Measurements from ENCODE around the gene EXOC3L4. TPM values are rescaled to one million over a fixed set of nuclear protein-coding genes. Genes with fewer than 3 reads are reported as not detected.

The EXOC3L4 gene
- total and polyA plus RNA-seq, 2 donors (not counting 1 experiment from before 2014, with no cell fraction given), result not detected

- Histone ChIP-seq H3K27ac (ENCODE audit: low read length in 2 of 2) (no peak overlapping the region), H3K9me3 (ENCODE audit: control extremely low read depth in 1 of 3, control insufficient read depth in 2 of 3, insufficient read depth in 1 of 3, low read length in 2 of 3) (peaks cover 0 to 13% (median 0%) of the 10 kb centered on the region in 3 donors), H3K9ac (ENCODE audit: low read length) (no peak overlapping the region), H3K4me3 (ENCODE audit: control extremely low read depth in 1 of 5, extremely low read depth in 1 of 5, insufficient read depth in 1 of 5, low read depth in 2 of 5, low read length in 4 of 5) (no peak overlapping the region), H3K4me1 (ENCODE audit: control insufficient read depth in 2 of 2, insufficient read depth in 2 of 2, low read length in 2 of 2) (peaks cover 43 to 47% of the 10 kb centered on the region in 2 donors), H4K20me1 (ENCODE audit: control insufficient read depth, insufficient read depth, low read length, poor library complexity, severe bottlenecking) (no peaks in the 10 kb centered on the region), H2AFZ (ENCODE audit: insufficient read depth, low read depth, low read length, poor library complexity, severe bottlenecking) (peak overlapping the region; percentile 51), H3K36me3 (replicated peaks in 1 of 2; ENCODE audit: control extremely low read depth in 1 of 2, control insufficient read depth in 1 of 2, extremely low read depth in 1 of 2, insufficient read depth in 2 of 2, low read length in 1 of 2) (no peaks in the 10 kb centered on the region), H3K79me2 (ENCODE audit: control insufficient read depth, insufficient read depth, low read length) (no peaks in the 10 kb centered on the region), H3K4me2 (replicated peaks; ENCODE audit: low read depth, low read length, poor library complexity, severe bottlenecking) (peak overlapping the region; percentile 67), H3K27me3 (replicated peaks in 1 of 4; ENCODE audit: control extremely low read depth in 1 of 4, control insufficient read depth in 3 of 4, insufficient read depth in 4 of 4, low read length in 3 of 4) (peaks cover 0 to 47% (median 17%) of the 10 kb centered on the region in 4 experiments)
- H3K27me3 Mint-ChIP-seq, result peaks cover 20% of the 10 kb centered on the region
- CTCF ChIA-PET, result interaction anchor here (0.6 to 5.4 kb wide), 13 partner anchors 8 to 707 kb away, joined by 3 to 70 read pairs (median 11); partner anchors contain the start of gene EXOC3L4
- intact Hi-C loops (cut with micrococcal nuclease), result loop anchor here (2.0 kb wide), 1 partner anchor 37 kb away; no protein-coding TSS in a partner anchor
- H3K9me3 Mint-ChIP-seq (ENCODE audit: insufficient read depth), result no peaks in the 10 kb centered on the region
- 12% methylated on average over 65 of the region's 68 CpGs for WGBS (ENCODE audit: insufficient coverage)
- DNase-seq (peak; percentile 53), ATAC-seq (ENCODE audit: low read depth) (no peak)
- POLR2A ChIA-PET, result no interaction called here
- peak overlapping the region; percentile 68 for H3K4me3 Mint-ChIP-seq
- no peak overlapping the region for H3K27ac Mint-ChIP-seq
- H3K4me1 Mint-ChIP-seq, result peaks cover 30% of the 10 kb centered on the region
- TF ChIP-seq CTCF (IDR thresholded peaks at IDR 0.05) (no peak), EZH2 (IDR thresholded peaks at IDR 0.05; ENCODE audit: borderline replicate concordance, insufficient read depth, low read depth, low read length, poor library complexity, severe bottlenecking) (peak; percentile 78)
Observed at GRCh38 chr14:103103461-103104388, 9.2 kb downstream of the EXOC3L4 start.

- Mint-ChIP-seq H3K27ac (no peak overlapping the region), H3K4me1 (peaks cover 30% of the 10 kb centered on the region), H3K9me3 (ENCODE audit: insufficient read depth) (no peaks in the 10 kb centered on the region), H3K27me3 (peaks cover 20% of the 10 kb centered on the region), H3K4me3 (no peak overlapping the region)
- no peak overlapping the region for H3K27ac ChIP-seq (ENCODE audit: low read length in 2 of 2)
- intact Hi-C loops (cut with micrococcal nuclease), result loop anchor here (2.0 kb wide), 1 partner anchor 36 kb away; no protein-coding TSS in a partner anchor
- peaks cover 0 to 13% (median 0%) of the 10 kb centered on the region in 3 donors for H3K9me3 ChIP-seq (ENCODE audit: control extremely low read depth in 1 of 3, control insufficient read depth in 2 of 3, insufficient read depth in 1 of 3, low read length in 2 of 3)
- H2AFZ ChIP-seq (ENCODE audit: insufficient read depth, low read depth, low read length, poor library complexity, severe bottlenecking), result peak overlapping the region; percentile 51
- TF ChIP-seq EZH2 (IDR thresholded peaks at IDR 0.05; ENCODE audit: borderline replicate concordance, insufficient read depth, low read depth, low read length, poor library complexity, severe bottlenecking), result no peak
- TF ChIP-seq CTCF (IDR thresholded peaks at IDR 0.05), result no peak
- 28% methylated on average over 16 of the region's 20 CpGs for WGBS (ENCODE audit: insufficient coverage)
- ChIA-PET CTCF (interaction anchor here (0.6 to 5.4 kb wide), 41 partner anchors 9 to 1970 kb away, joined by 3 to 70 read pairs (median 4); partner anchors contain the start of genes EXOC3L4 and TNFAIP2), POLR2A (interaction anchor here (0.6 kb wide), 1 partner anchor 588 kb away, joined by 7 read pairs; no protein-coding TSS in a partner anchor)
- ATAC-seq (ENCODE audit: low read depth), result no peak
- H3K4me3 ChIP-seq (ENCODE audit: control extremely low read depth in 1 of 5, extremely low read depth in 1 of 5, insufficient read depth in 1 of 5, low read depth in 2 of 5, low read length in 4 of 5), result no peak overlapping the region
- no peak overlapping the region for H3K9ac ChIP-seq (ENCODE audit: low read length)
- H3K4me1 ChIP-seq (ENCODE audit: control insufficient read depth in 2 of 2, insufficient read depth in 2 of 2, low read length in 2 of 2), result peaks cover 43 to 47% of the 10 kb centered on the region in 2 donors
- no peaks in the 10 kb centered on the region for H4K20me1 ChIP-seq (ENCODE audit: control insufficient read depth, insufficient read depth, low read length, poor library complexity, severe bottlenecking)
- peaks cover 0 to 47% (median 17%) of the 10 kb centered on the region in 4 experiments for H3K27me3 ChIP-seq (replicated peaks in 1 of 4; ENCODE audit: control extremely low read depth in 1 of 4, control insufficient read depth in 3 of 4, insufficient read depth in 4 of 4, low read length in 3 of 4)
- peak overlapping the region; percentile 67 for H3K4me2 ChIP-seq (replicated peaks; ENCODE audit: low read depth, low read length, poor library complexity, severe bottlenecking)
- no peaks in the 10 kb centered on the region for H3K79me2 ChIP-seq (ENCODE audit: control insufficient read depth, insufficient read depth, low read length)
- peak; percentile 46 for DNase-seq
- no peaks in the 10 kb centered on the region for H3K36me3 ChIP-seq (replicated peaks in 1 of 2; ENCODE audit: control extremely low read depth in 1 of 2, control insufficient read depth in 1 of 2, extremely low read depth in 1 of 2, insufficient read depth in 2 of 2, low read length in 1 of 2)
Observed at GRCh38 chr14:103104389-103104653, 9.8 kb downstream of the EXOC3L4 start.

All from B cell (primary cell).